Panc1 (cell line): ENCODE results near the gene HYAL1. TPM values are rescaled to one million over a fixed set of nuclear protein-coding genes. Genes with fewer than 3 reads are reported as not detected.

Experiments used
- ATAC-seq: fragments of 200-7000 bp; cut with Tn5 transposase; 2 replicates; pipeline ENCODE4 v1.9.1; 2020; ENCODE audit warnings: mild to moderate bottlenecking, moderate library complexity
- BruUV-seq: library from RNA; stranded (reverse); fragments of 400-500 nt; replicated peaks from 2 replicates; lab custom pipeline; 2021; lab: Mats Ljungman, UMichigan
- CTCF ChIA-PET: fragments of 300-600 bp; sonication (Branson Sonifier 250); formaldehyde crosslinking; loops from one replicate; lab custom pipeline; 2022; ENCODE audit warnings: antibody characterized with exemption; lab: Charles Lee
- POLR2A ChIA-PET: fragments of 300-600 bp; sonication (Branson Sonifier 250); formaldehyde crosslinking; loops from one replicate; lab custom pipeline; 2022; ENCODE audit warnings: antibody characterized with exemption; lab: Charles Lee
- DNase-seq: peaks from one replicate; pipeline ENCODE4 v3.0.0-alpha.2; 2010; ENCODE audit warnings: low read depth, low spot score
- H3K27ac ChIP-seq: 2 replicates; pipeline ENCODE4 v1.5.1; 2011; ENCODE audit warnings: mild to moderate bottlenecking, low read length, inconsistent platforms
- H3K27me3 ChIP-seq: fragments of 200-500 bp; sonication (Bioruptor generic); 2 replicates; pipeline ENCODE4 v1.6.0; 2014; ENCODE audit warnings: low read length, inconsistent platforms; ENCODE audit not compliant: control insufficient read depth, insufficient read depth
- H3K36me3 ChIP-seq: fragments of 200-500 bp; sonication (Bioruptor generic); 2 replicates; pipeline ENCODE4 v1.5.1; 2014; ENCODE audit warnings: inconsistent platforms, mild to moderate bottlenecking, low read length, moderate library complexity; ENCODE audit not compliant: control insufficient read depth, insufficient read depth
- H3K4me1 ChIP-seq: 2 replicates; pipeline ENCODE4 v1.5.1; 2011; ENCODE audit warnings: inconsistent platforms, mild to moderate bottlenecking, low read length, moderate library complexity; ENCODE audit not compliant: control insufficient read depth, insufficient read depth
- H3K4me3 ChIP-seq, 2 experiments: 2 replicates each; pipeline ENCODE4 v1.5.1; 2011 to 2012; ENCODE audit warnings: low read depth in 2 of 2, low read length in 2 of 2, mild to moderate bottlenecking in 2 of 2, inconsistent platforms in 1 of 2, moderate library complexity in 1 of 2
- H3K9me3 ChIP-seq: fragments of 200-500 bp; sonication (Bioruptor generic); 2 replicates; pipeline ENCODE4 v1.5.1; 2014; ENCODE audit warnings: low read depth, mild to moderate bottlenecking, inconsistent platforms, low read length, moderate library complexity; ENCODE audit not compliant: control insufficient read depth, insufficient read depth
- CTCF ChIP-seq: fragments of 450-650 bp; IDR thresholded peaks from 2 replicates; pipeline ENCODE4 v1.5.1; 2017; ENCODE audit warnings: mild to moderate bottlenecking
- POLR2AphosphoS5 ChIP-seq: IDR thresholded peaks from 2 replicates; pipeline ENCODE4 v1.6.1; 2012; ENCODE audit warnings: mild to moderate bottlenecking, low read depth, low read length, moderate library complexity
- REST ChIP-seq, 2 experiments: IDR thresholded peaks; 2 replicates each; pipeline ENCODE4 v1.6.1; 2011 to 2012; ENCODE audit warnings: low read depth in 2 of 2, control low read depth in 1 of 2, low read length in 1 of 2, mild to moderate bottlenecking in 1 of 2, moderate library complexity in 1 of 2; ENCODE audit not compliant: insufficient read depth in 1 of 2
- SIN3A ChIP-seq: IDR thresholded peaks from 2 replicates; pipeline ENCODE4 v1.6.1; 2012; ENCODE audit warnings: low read depth, mild to moderate bottlenecking, low read length, moderate library complexity, borderline replicate concordance; ENCODE audit not compliant: insufficient read depth
- TCF7L2 ChIP-seq: IDR thresholded peaks from 2 replicates; pipeline ENCODE4 v1.6.1; 2011; ENCODE audit warnings: mild to moderate bottlenecking, low read depth, low read length, inconsistent platforms
- in situ Hi-C: cut with HindIII; loops from 2 replicates; pipeline ENCODE4 v1.10.0; 2016; ENCODE audit warnings: low sequenced_read_pairs, low pct_unique_long_range_greater_than_20kb
- intact Hi-C: fragments of 100-400 bp; cut with micrococcal nuclease; formaldehyde crosslinking; loops from one replicate; pipeline ENCODE4 v1.10.0; 2022; ENCODE audit not compliant: unreplicated experiment
- total RNA-seq: library from RNA; stranded (reverse); gene quantifications from one replicate; pipeline ENCODE4 v1.2.1, GENCODE V29; 2021; ENCODE audit not compliant: unreplicated experiment

HYAL1 gene
- total RNA-seq, 1 experiment from 2014 or later: 0.18 TPM

GRCh38 chr3:50266017-50266416 is 37.4 kb downstream of the HYAL1 start:
- BruUV-seq: no TSS peak
- TF ChIP-seq TCF7L2 (no peak), SIN3A (no peak), CTCF (no peak), REST (IDR thresholded peaks at IDR 0.05; ENCODE audit: insufficient read depth in 1 of 2, low read depth in 2 of 2, low read length in 1 of 2) (no peak), POLR2AphosphoS5 (no peak)
- ChIA-PET POLR2A (no interaction called here), CTCF (no interaction called here)
- H3K27me3 ChIP-seq: no peaks in the 10 kb centered on the region
- in situ Hi-C loops (no loop called here), intact Hi-C loops (loop anchor here (10.0 kb wide), 1 partner anchor 71 kb away; the partner anchor contains the start of gene GNAT1)
- H3K9me3 ChIP-seq: no peaks in the 10 kb centered on the region
- peaks cover 10% of the 10 kb centered on the region for H3K4me1 ChIP-seq
- no peak for ATAC-seq
- no peak overlapping the region for H3K27ac ChIP-seq
- DNase-seq: no peak
- H3K36me3 ChIP-seq: no peaks in the 10 kb centered on the region
- no peak overlapping the region for H3K4me3 ChIP-seq

- H3K9me3 ChIP-seq: no peaks in the 10 kb centered on the region
- H3K4me3 ChIP-seq: no peak overlapping the region
- no peak overlapping the region for H3K27ac ChIP-seq
- CTCF ChIA-PET: no interaction called here
- no peak for ATAC-seq
- TF ChIP-seq REST (IDR thresholded peaks at IDR 0.05; ENCODE audit: insufficient read depth in 1 of 2, low read depth in 2 of 2, low read length in 1 of 2) (no peak), POLR2AphosphoS5 (no peak), CTCF (no peak), SIN3A (no peak), TCF7L2 (no peak)
- DNase-seq: no peak
- POLR2A ChIA-PET: no interaction called here
- no TSS peak for BruUV-seq
- peaks cover 15% of the 10 kb centered on the region for H3K4me1 ChIP-seq
- intact Hi-C loops: loop anchor here (10.0 kb wide), 1 partner anchor 71 kb away; the partner anchor contains the start of gene GNAT1
- H3K36me3 ChIP-seq: no peaks in the 10 kb centered on the region
- in situ Hi-C loops: no loop called here
- no peaks in the 10 kb centered on the region for H3K27me3 ChIP-seq
These were observed 37.8 kb downstream of the HYAL1 start for GRCh38 chr3:50265571-50265970.
